Stomach (tissue), 4 donors: ENCODE data around the gene LPAR1.

Experiments
- CTCF ChIP-seq, 7 experiments: fragments of 450-650 bp in 4 of 7; fragments of 200-600 bp in 3 of 7; sonication (generic) in 3 of 7; IDR thresholded peaks; one replicate each; pipeline ENCODE4 v1.5.1; 2016 to 2019; ENCODE audit warnings: antibody characterized with exemption in 7 of 7, control low read depth in 2 of 7, mild to moderate bottlenecking in 1 of 7
- POLR2A ChIP-seq, 4 donors: fragments of 450-650 bp; IDR thresholded peaks; one replicate each; pipeline ENCODE4 v1.6.1; 2016; ENCODE audit warnings: antibody characterized with exemption in 4 of 4, control low read depth in 2 of 4, mild to moderate bottlenecking in 1 of 4, moderate library complexity in 1 of 4

DNA sequence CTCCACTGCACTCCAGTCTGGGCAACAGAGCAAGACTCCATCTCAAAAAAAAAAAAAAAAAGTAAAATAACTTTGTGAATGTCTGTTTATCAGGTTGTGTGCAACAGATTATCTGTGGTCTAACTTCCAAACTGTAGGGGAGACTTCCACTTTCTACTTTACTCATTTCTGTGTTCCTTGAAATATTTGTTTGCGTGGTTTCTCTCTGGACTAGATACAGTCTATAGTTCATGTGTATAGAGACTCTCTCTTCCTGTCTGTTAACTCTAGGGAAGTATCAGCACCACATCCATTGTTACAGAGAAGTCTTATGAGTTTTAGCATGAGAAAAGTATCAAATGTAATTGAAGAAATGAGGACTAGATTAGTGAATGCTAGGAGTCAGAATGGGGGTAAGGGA is 168.3 kb downstream of the LPAR1 start:
- no peak for TF ChIP-seq POLR2A (IDR thresholded peaks at IDR 0.05)
- TF ChIP-seq CTCF (IDR thresholded peaks at IDR 0.05): no peak
